ENCODE results near the gene SNTA1.

DNA sequence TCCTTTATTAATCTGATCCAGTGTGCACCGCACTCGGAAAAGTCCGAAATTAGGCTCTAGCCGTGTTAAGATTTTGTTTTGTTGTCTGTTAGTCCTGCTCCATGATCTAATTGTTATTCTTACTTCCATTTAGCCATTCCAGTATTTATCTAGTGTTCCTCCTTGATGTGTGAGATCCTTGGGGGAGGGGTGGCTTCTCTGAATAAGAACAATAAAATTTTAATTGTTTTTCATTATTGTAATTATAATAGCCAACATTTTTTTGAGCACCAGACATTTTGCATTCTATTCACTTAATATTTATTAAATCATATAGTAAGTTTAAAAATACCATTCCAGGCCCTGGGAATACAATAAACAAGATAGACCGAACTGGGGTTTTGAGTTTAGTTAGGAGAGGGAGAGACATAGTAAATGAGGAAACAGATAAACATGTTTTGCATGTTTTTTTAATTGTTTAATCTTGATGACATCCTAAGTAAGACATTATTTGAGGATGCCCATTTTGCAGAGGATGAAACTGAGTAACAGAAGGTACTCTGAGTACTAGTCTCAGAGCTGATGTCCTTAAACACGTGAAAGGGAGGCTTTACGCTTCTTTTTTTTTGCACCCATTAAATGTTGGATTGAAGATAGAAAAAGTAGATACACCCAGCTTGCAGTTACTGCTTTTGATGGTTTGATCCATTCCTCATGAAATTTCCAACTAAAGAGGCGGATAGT is 47.5 kb upstream of the SNTA1 start:
- TF ChIP-seq POLR2A (IDR thresholded peaks at IDR 0.05), result no peak
- TF ChIP-seq, protein P1, sequence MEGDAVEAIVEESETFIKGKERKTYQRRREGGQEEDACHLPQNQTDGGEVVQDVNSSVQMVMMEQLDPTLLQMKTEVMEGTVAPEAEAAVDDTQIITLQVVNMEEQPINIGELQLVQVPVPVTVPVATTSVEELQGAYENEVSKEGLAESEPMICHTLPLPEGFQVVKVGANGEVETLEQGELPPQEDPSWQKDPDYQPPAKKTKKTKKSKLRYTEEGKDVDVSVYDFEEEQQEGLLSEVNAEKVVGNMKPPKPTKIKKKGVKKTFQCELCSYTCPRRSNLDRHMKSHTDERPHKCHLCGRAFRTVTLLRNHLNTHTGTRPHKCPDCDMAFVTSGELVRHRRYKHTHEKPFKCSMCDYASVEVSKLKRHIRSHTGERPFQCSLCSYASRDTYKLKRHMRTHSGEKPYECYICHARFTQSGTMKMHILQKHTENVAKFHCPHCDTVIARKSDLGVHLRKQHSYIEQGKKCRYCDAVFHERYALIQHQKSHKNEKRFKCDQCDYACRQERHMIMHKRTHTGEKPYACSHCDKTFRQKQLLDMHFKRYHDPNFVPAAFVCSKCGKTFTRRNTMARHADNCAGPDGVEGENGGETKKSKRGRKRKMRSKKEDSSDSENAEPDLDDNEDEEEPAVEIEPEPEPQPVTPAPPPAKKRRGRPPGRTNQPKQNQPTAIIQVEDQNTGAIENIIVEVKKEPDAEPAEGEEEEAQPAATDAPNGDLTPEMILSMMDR (IDR thresholded peaks at IDR 0.05), result no peak

Measured in Peyer's patch (tissue), 4 donors.